Psoas muscle (tissue), 8 donors: Measurements from ENCODE around the gene HSD11B2. TPM values are rescaled to one million over a fixed set of nuclear protein-coding genes. Genes with fewer than 3 reads are reported as not detected.

Experiments
- ATAC-seq, 4 donors: fragments of 200-7000 bp; cut with Tn5 transposase; one replicate each; pipeline ENCODE4 v1.9.1; 2020; ENCODE audit warnings: moderate library complexity in 3 of 4, mild to moderate bottlenecking in 2 of 4
- DNase-seq, 2 donors: peaks; one replicate each; pipeline ENCODE4 v3.0.0-alpha.2; 2020
- H3K27ac ChIP-seq: fragments of 200-600 bp; one replicate; pipeline ENCODE4 v1.8.0; 2022
- H3K27me3 ChIP-seq, 3 donors: fragments of 200-600 bp in 1 of 3; one replicate each; pipeline versions ENCODE4 v1.6.1 to v1.8.0; 2013 to 2022; ENCODE audit warnings: low read length in 2 of 3, mild to moderate bottlenecking in 2 of 3, moderate library complexity in 1 of 3; ENCODE audit not compliant: insufficient read depth in 3 of 3
- H3K36me3 ChIP-seq, 2 donors: fragments of 200-600 bp in 1 of 2; one replicate each; pipeline versions ENCODE4 v1.6.1 to v1.8.0; 2013 to 2022; ENCODE audit warnings: low read depth in 1 of 2, mild to moderate bottlenecking in 1 of 2, moderate library complexity in 1 of 2; ENCODE audit not compliant: insufficient read depth in 1 of 2
- H3K4me1 ChIP-seq: fragments of 200-600 bp; one replicate; pipeline ENCODE4 v1.8.0; 2022
- H3K4me3 ChIP-seq: fragments of 200-600 bp; one replicate; pipeline ENCODE4 v1.8.0; 2022; ENCODE audit warnings: mild to moderate bottlenecking
- H3K9me3 ChIP-seq: fragments of 200-600 bp; one replicate; pipeline ENCODE4 v1.8.0; 2022
- CTCF ChIP-seq: fragments of 200-600 bp; IDR thresholded peaks from one replicate; pipeline ENCODE4 v1.8.0; 2022; ENCODE audit warnings: antibody characterized with exemption
- WGBS, 3 donors: extraction: QIAGEN DNeasy Blood & Tissue Kit; methylation state at CpG; one replicate each; pipeline versions ENCODE4 v1.1.6 to v1.1.7; 2013; 5-methylcytosine and 5-hydroxymethylcytosine counted together
- intact Hi-C, 2 donors: fragments of 100-400 bp; cut with DNase I; formaldehyde crosslinking; loops; one replicate each; pipeline versions ENCODE4 v1.11.0 to v1.14.2; 2022
- polyA plus RNA-seq, 3 donors: library from polyadenylated mRNA; stranded (reverse); fragments of 200-250 nt; gene quantifications; one replicate each; pipeline ENCODE4 v1.2.3, GENCODE V29; 2013
- total RNA-seq, 4 donors: library from RNA; stranded (reverse); fragmentation: NEBNext Ultra II Directional in 2 of 4; extraction: Animal tissue kit (Norgen Biotek cat#: 25700) in 2 of 4; gene quantifications; one replicate each; pipeline versions ENCODE4 v1.2.1 to v1.2.4, GENCODE V29; 2021 to 2023
- donor health status: healthy with polysubstance abuse.
- donor health status: DM: no; HTN: no; CAD: no; lungs with moderate emphysema.
- donor health status: Bipolar disorder and iron deficiency.
- donor health status: healthy.
- donor health status: DM: yes; HTN: yes; CAD: no.
- donor health status: DM: no; HTN: no; CAD: no.
- donor health status: DM: no; HTN: no; CAD: no.
- donor health status: DM: yes; HTN: yes; CAD: no.

The HSD11B2 gene
- total and polyA plus RNA-seq, 7 donors, result 0.11 to 0.71 (median 0.27) TPM

DNA sequence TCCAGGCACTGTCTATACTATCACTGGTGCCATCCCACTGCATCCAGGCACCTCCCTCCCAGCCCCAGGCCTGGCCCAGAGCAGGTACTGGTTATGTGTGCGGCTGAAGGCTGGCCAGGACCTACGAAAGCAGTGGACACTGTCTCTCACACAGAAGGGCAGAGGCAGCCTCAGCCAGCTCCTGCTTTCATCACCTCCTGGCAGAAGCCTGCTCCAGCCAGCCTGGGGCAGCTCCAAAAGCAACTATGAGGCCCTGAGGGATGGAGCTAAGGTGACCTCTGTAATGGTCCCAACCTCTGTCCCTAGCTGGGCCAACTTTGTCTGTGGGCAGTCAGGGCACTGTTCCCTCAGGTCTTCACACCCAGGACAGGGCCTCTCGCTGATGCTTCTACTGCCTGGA, 18.8 kb downstream of the HSD11B2 start:
- intact Hi-C loops, result no loop called here
- no peak for TF ChIP-seq CTCF
- Histone ChIP-seq H3K9me3 (no peaks in the 10 kb centered on the region), H3K36me3 (peaks cover 0 to 11% of the 10 kb centered on the region in 2 donors), H3K27ac (peak overlapping the region; percentile 64), H3K4me3 (no peak overlapping the region), H3K4me1 (peaks cover 95% of the 10 kb centered on the region), H3K27me3 (no peaks in the 10 kb centered on the region)
- ATAC-seq (peak; percentile 47 to 65 (median 54)), DNase-seq (peak; percentile 63 to 78)
- WGBS, 3 donors, result 33 to 51% (median 35%) methylated on average over 3 of the region's 3 CpGs

GRCh38 chr16:67451061-67451703, 20.3 kb downstream of the HSD11B2 start:
- ATAC-seq, result no peak
- H3K27ac ChIP-seq, result peak overlapping the region; percentile 68
- intact Hi-C loops, result no loop called here
- peaks cover 93% of the 10 kb centered on the region for H3K4me1 ChIP-seq
- TF ChIP-seq CTCF, result no peak
- H3K4me3 ChIP-seq, result no peak overlapping the region
- no peaks in the 10 kb centered on the region for H3K9me3 ChIP-seq
- H3K36me3 ChIP-seq, result peaks cover 0 to 11% of the 10 kb centered on the region in 2 donors
- no peaks in the 10 kb centered on the region for H3K27me3 ChIP-seq
- no peak for DNase-seq
- WGBS, 3 donors, result 43 to 59% (median 50%) methylated on average over 12 of the region's 12 CpGs

DNA sequence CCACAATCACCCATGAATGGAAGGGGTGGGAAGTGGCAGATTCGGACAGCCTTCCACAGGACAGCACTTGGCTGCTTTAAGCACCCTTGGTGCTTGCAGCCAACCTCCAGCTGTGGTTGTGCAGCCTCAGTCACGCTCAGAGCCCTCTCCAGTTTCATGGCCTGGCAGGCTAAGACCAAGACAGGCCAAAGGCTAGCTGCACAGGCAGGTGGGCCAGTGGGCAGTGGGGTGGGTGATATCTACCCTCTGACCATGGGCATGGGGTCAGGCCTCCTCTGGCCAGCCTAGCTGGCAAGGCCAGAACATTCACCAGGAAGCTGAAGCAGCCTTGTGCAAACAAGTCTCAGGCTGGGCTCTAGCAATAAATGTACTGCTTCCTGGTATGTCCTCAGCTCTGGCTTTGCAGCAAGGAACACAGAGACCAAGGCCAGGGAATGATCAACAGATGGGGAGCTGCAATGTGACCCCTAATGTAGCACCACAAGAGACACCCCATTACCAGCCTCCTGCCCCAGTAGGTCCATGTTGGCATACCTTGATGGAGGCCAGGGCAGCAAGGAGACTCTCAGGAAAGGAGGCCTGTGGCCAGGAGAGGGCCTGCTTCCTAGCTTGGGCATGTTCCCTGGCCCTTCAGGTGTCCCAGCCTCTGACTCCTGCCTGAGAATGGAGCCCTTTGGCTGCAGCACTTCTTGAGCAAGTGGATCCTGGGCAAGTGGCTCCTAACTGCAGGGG, 20.9 kb downstream of the HSD11B2 start:
- Histone ChIP-seq H3K27ac (peak overlapping the region; percentile 68), H3K27me3 (no peaks in the 10 kb centered on the region), H3K4me1 (peaks cover 93% of the 10 kb centered on the region), H3K9me3 (no peaks in the 10 kb centered on the region), H3K36me3 (peaks cover 0 to 11% of the 10 kb centered on the region in 2 donors), H3K4me3 (no peak overlapping the region)
- TF ChIP-seq CTCF, result no peak
- ATAC-seq (peak in 3 of 4 donors; percentile 48 to 72 (median 70)), DNase-seq (peak in 1 of 2 donors; percentile 76)
- intact Hi-C loops, result no loop called here
- 7 to 23% (median 17%) methylated on average over 2 of the region's 2 CpGs for WGBS, 3 donors

DNA sequence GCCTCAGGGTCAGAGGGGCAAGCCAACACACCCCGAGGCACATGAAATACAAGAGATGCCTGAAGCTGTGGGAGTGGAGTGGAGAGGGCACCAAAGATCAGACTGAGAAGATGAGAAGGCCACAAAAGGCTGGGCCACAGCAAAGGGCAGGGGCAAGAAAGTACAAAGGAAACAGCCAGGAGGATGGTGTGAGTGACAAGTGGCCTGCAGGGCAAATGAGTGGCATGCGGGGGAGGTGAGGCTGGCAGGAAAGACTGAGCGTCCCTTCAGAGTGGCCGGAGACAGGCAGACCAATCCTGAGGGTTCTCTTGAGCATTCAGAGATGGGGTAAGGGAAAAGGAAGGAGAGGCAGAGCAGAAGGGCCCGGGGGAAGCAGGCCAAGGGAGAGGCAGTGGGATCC, 23.2 kb downstream of the HSD11B2 start:
- intact Hi-C loops, result no loop called here
- no peak for ATAC-seq
- Histone ChIP-seq H3K27me3 (no peaks in the 10 kb centered on the region), H3K36me3 (peaks cover 0 to 11% of the 10 kb centered on the region in 2 donors), H3K9me3 (no peaks in the 10 kb centered on the region), H3K4me1 (peaks cover 94% of the 10 kb centered on the region), H3K4me3 (no peak overlapping the region), H3K27ac (no peak overlapping the region)
- WGBS, 3 donors, result 85 to 93% (median 88%) methylated on average over 5 of the region's 5 CpGs
- TF ChIP-seq CTCF, result no peak
- no peak for DNase-seq
